GM18508 (cell line): ENCODE measurements around the gene SCAP.

Source experiments
- ATAC-seq: cut with Tn5 transposase; IDR thresholded peaks from one replicate; pipeline ENCODE4 v1.9.1; 2021; ENCODE audit warnings: moderate number of reproducible peaks; ENCODE audit not compliant: insufficient read depth, unreplicated experiment

The SCAP gene

DNA sequence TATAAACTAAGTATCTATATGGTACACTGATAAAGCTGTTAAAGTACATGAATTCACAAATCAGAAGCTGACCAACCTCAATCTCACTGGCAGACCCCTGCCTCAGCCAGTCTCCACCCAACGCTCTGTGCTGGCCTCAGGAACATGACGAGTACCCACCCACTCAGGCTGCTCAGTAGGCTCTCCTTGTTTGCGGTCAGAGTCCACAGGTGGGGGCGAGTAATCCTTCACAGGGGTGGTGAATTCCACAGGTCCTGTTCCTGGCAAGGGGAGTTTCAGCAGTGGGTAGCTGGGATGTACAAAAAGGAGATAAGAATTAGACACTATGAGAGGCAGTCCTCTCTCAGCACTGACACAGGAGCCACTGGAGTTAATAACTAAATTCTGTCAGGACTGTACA is 40.9 kb downstream of the SCAP start:
- ATAC-seq = no peak

DNA sequence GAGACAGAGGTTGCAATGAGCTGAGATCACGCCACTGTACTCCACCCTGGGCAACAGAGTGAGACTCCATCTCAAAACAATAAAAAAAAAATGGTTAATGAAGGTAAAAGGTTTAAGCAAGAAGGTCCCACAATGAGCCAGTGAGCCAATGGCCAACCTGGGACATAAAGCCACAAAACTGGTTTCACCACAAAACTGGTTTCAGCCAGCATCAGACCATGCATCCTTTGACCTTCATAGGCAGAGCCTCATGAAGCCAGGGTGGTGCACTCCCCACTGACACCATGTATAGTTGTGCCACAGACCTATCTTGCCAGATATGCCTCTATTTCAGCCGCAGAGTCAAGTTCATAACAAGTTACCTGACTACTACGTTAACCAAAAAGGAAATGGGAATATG is 41.9 kb downstream of the SCAP start:
- ATAC-seq = no peak

DNA sequence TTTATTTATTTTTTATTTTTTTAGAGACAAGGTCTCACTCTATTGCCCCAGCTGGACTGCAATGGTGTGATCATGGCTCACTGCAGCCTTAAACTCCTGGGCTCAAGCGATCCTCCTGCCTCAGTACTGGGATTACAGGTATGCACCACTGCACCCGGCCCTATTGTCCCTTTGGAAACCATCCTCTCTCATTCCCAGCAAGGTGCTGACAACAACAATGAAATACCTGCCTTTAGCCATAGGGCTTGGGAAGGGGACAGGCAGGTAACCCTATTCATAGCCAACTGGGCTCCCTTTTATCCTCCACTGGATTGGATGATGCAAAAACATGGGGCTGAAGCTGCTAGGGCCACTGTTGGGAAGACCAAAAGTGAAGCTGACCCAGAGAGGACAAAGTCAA is 43.1 kb downstream of the SCAP start:
- no peak for ATAC-seq

DNA sequence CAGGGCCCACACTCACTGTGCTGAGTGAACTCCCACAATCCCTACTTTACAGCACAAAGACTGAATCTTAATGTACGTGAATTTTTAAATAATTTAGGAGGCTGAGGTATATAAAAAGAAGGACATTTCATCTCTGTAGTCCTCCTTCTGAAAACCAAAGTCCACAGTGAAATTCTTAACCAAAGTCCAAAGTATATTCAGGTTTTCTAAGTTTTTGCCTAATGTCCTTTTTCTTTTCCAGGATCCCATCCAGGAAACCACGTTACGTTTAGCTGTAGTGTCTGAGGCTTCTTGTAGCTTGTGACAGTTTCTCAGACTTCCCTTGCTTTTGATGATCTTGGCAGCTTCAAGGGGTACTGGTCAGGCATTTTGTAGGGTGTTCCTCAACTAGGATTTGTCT is 44.5 kb downstream of the SCAP start:
- no peak for ATAC-seq

DNA sequence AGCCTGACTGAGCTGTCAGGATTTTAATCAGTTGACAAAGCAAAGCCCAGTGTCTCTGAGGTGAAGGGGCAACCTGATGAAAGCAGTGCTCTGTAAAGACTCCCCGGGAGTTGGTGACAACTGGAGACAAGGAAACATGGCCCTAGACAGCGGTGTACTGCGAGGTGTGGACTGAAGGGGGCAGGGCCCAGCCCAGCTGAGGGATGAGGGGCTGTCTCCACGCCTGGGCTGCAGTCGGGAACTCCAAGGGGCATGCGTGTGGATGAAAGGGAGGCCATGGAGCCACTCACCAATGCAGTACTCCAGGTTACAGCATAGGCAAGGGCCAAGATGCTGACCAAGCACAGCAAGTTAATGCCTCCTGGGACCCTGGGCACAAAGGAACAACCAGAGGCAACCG is 45.1 kb downstream of the SCAP start:
- ATAC-seq = no peak

DNA sequence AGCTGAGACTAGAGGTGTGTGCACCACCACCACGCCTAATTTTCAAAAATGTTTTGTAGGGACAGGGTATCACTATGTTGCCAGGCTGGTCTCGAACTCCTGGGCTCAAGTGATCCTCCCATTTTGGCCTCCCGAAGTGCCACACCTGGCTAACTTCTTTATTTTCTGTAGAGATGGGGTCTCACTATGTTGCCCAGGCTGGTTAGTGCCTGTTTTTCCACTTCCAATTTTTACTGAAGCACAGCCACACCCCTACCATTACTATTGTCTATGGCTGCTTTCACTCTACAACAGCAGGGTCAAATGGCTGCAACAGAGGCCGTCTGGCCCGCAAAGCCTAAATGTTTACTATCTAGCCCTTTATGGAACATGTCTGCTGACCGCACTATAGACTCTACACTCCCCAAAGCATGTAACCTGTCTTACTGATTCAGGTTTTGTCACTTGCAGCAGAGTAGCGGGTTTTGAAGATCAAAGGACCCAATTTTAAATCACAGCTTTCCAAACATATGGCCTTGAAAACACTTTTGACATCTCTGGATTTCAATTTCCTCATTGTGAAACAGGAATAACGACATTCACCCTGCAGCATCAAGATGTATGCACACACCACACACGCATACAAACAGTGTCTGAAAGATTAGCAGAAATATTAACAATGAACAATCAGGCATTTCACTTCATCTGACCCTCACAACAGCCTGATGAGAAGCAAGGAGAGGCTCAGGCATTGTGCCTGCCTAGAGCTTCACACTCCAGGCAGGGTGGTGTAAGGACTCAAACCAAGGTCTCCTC is 46.1 kb downstream of the SCAP start:
- no peak for ATAC-seq

DNA sequence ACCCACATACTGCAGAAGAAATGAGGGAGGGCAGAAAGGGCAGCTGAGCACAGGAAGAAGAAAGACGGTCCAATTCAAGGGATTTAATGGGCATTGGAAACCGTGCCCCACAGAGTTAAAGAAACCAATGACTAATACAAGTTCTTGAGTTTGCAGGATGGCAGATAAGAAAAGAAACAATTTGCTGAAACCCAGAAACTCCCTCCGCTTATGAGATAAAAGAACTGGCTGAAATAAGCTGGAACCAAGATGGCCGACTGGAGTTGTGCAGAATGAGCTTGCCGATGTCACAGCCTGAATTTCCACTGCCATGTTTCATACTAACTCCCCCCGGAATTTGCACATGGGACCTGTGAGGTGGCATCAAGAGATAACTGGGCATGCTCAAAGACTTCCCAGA is 47.1 kb downstream of the SCAP start:
- ATAC-seq = no peak

DNA sequence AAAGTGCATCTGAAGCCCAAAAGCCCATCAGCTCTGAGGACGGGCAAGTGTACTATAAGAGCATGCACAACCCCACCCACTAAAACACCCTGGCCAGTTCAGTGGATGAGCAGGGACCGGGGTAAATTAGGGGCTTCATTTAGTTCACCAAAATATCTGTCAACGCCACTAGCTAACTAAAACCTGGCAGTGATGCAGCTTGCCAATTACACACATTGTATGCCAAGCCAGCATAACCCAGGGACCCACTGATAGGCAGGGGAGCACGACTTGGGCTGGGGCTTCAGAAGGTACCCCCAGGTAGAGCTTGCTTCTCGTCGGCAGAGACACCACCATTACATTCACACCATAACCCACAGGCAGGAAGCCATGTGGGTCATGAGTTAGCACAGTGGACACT is 47.9 kb downstream of the SCAP start:
- no peak for ATAC-seq

DNA sequence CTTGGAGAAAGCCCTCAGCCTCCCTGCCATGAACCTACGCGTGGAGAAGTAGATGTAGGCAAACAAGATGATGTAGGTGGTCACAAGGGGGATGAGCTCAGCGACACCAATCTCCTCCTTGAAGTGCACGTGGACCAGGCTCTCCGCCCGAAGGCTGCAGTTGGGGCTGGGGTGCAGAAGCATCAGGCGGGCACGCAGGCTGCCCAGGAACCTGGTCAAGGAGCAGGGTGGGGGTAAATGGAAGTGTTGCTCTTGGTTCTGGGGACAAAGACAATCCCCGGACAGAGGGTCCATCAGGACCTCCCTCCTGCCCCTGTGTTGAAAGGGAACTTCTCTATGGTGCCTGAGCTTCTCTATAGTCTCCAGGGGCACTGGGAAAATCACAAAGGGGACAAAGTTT is 49.8 kb downstream of the SCAP start:
- ATAC-seq = no peak

DNA sequence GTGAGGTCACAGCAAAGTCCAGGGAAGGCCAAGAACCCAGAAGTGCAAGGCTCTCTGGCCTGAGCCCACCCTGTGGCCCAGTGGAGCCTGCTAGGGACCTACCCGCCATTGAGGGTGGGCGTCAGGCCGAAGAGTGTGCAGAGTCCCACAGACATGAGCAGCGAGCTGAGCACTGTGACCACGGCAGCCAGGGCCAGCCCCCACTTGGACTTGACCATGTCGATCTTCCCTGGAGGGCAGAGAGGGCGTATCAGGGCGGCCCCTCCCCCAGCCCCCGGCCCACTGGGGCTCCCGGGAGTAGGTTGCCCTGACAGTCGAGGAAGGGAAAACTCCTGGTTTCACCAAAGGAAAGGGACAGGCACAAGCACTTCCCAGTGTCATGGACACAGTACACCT is 50.4 kb downstream of the SCAP start:
- no peak for ATAC-seq

DNA sequence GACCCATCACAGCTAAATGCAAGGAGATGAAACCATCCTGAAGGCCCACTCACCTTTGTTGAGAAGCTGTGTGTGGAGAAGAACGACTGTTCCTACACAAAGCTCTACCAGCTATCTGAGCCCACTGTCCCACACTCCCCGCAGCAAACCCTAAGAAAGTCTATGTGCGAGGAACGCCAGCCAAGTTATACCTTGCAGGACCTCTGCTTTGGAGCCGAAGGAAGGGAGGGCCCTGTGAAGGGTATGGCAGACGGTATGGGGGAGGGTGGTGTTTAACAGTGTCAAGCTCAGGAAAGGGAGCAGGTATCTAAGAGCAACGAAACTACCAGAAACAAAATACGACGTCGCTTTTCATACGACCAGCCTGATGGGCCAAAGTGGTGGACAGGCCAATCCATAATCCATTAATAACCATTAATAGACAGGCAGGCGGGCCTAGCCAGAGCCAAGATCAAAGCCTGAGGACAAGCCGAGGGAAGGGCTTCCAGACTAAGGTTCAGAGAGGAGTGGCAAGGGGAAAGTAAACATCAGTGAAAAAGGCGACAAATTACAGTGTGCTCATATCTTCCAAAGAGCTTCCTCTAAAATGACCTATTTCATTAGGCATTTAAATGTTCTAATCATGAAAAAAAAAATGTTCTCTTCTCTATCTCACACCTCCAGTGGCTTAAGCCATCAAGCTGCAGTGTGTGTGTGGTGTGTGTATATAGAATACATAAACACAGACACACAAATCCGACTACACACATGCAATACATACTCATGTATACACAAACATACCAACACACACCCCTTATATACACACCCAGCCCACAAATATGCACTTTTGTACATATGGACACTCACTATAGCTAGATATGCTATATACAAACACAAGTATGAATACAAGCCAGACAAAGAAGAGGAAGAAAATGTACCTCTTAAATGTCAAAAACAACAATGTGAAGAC is 51.0 kb downstream of the SCAP start:
- ATAC-seq = no peak

DNA sequence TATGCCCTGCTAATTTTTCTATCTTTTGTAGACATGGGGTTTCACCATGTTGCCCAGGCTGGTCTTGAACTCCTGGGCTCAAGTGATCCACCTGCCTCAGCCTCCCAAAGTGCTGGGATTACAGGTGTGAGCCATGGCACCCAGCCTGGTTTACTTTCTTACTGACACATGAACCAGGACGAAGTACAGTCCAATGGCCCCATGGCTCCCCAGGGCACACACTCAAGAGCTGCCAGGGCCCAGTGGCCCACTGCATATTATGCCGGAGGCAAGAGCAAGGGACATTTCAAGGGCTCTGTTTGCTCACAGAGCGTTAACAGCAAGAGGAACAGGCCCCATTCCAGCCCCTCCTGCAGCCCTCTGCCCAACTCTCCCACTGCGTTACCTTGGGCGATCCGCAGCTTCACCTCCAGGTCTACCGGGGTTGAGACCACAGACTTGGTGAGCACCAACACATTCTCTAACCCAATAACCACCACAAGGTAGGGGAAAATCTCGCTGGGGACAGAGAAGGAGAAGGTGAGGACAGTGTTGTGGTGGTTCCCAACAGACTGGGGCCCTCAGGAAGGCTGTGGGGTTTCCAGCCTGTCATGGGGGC is 52.1 kb downstream of the SCAP start:
- no peak for ATAC-seq

DNA sequence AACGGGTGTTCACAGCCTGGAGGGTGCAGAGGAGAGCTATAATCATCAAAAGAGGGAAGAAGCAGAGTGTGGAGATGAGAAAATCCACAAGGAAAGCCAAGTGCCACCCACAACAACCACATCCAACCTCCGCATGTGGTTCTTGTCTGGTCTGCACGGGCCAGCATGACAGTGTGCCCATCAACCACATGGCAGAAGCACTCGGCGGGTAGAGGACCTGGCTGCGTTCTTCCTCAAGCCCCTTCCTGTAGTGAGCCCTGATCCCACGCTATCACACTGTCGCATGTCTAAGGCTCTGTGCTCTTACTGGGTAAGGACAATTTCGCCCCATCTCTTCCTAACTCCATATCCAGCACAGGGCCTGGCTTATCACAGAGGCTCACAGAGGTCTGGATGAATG is 53.0 kb downstream of the SCAP start:
- no peak for ATAC-seq

DNA sequence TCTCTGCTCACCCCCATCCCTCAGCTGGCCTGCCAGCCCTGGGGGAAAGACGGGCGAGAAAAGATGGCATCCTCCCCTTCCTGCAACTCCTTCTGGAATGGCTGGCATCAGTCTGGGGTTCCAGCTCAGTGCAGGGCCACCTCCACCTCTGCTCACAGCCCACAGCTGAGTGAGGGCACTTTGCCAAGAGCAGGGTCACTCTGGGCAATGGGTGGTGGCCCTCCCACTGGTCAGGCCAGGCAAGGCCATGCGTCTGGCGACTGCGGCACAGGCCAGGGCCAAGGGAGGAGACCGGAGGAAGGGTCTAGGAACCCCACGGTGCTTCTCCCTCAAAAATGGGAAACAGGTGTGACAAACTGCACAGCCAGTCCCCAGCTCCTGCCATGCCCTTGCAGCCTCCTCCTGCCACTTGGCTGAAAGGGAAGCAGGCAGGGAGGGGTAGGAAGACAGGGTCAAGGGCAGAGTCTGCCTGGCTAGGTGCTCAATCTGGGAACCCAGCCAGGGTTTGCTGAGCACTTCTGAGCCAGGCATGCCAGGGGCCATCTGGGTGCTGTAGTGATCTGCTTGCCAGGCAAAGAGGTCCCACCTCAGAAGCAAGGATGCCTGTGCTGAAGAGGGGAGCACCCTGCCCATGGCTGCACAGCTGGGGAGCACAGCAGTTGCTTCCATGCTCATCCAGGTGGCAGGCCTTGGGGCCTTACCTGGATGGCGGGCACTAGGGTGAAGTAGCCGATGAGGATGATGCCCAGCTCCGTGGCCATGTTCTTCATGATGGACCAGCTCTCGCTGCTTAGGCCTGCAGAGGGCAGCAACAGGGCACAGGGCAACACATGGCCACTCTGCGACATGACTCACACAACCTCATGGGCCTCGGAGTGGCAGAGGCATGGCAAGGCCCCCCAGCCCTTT is 53.7 kb downstream of the SCAP start:
- no peak for ATAC-seq

DNA sequence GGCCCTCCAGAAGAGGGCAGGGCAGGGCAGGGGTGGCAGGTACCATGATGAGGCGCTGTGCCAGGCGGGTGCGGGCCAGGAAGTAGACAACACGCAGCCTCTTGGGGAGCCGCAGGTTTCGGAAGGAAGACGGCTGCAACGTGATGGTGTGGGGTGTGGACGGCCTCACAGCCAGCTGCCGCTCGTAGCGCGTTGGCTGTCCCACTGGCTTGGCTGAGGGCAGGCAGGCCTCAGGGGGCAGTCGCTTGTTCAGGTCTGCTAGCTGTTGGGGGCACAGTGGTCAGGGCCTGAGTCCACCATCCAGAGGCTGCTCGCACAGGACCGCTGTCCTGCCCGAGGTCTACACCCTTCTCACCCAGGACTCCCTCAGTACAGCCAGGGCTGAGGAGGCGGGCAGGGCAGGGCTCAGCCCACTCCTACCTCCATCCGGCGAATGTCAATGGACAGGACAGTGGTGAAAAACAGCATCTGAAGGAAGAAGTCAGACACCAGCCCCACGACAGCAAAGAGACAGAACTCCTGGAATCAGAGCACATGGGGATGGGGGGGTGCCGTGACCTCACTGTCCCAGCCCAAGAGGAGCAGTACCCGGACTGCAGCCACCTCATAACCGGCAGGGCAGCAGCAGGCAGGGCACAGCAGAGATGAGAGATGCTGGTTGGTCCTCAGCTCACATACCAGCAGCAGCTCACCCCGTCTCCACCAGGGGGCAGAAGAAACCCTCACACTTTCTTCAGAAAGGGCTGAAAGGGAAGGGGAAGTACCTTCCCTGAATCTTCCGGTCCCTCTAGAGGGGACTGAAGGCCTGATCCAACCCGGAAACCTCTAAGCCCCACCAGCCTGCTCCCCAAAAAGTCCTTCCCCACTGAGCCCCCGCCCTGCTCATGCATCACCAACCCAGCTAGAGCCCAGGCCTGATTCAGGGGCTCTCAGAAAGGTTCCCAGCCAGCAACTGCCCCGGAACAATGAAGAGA is 54.9 kb downstream of the SCAP start:
- ATAC-seq = no peak

DNA sequence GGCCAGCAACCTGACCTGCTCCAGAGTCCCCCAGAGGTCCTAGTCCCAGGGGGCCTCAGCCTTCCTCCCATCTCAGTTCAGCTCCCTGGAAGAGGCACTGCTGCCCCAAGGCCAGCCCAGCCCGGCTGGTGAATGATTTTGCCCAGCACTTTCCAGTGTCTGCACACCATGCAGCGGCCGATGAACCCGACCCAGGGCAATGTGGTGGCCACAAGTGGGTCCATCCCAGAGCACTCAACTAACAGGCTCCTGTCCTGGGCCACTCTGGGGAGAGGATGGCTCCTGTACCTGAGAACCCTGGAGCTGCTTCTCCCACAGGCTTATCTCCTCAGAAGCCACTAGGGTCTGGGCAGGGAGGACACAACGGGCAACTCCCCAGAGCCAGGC is 55.7 kb downstream of the SCAP start:
- no peak for ATAC-seq

DNA sequence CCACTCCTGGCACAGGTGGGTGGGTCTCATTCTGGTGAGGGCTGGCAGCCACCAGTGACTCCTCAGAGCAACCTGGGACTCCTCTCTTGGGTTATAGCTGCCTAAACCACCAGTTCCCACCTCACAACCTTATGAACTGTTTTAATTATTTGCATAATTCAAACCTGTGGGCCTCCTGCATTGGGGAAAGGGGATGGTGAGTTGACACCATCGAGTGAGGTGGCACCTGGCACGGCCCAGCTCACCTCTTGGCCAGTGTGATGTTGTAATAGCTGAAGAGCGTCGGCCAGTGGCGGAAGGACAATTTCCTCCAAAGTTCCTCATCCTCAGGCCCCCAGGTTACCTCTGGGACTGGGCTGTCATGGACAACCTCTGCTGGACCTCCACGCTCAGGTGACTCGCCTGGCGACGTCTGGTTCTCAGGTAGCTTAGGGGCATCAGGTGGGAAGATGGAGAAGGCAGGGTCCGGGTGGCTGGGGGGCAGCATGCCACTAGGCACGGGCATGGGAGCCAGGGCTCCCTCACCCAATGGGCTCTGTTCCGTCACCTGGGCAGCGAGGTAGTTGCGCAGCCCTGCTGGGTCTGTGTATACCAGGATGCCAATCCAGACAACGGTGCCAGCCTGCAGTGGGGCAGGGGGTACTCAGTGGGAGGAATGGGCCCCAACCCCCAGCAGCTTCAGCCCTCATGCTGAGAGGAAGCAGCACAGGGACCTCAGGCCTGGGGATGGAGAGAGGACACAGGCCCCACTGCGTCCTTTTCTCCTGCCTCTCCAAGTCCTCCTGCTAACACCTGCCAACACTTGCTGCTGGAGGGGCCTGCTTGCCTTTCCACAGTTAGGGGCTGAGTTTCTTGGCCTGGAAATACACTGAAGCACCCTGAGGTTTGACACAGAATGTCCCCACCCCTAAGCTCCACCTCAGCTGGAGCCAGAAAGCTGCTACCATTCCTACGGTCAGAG is 56.4 kb downstream of the SCAP start:
- no peak for ATAC-seq
